GM12801 (cell line): ENCODE results near the gene KIF21B.

ENCODE experiments used
- CTCF ChIP-seq: IDR thresholded peaks from one replicate; pipeline ENCODE4 v1.5.1; 2011; ENCODE audit warnings: control low read depth; ENCODE audit not compliant: insufficient read length; ENCODE audit errors: extremely low read depth

KIF21B gene

DNA sequence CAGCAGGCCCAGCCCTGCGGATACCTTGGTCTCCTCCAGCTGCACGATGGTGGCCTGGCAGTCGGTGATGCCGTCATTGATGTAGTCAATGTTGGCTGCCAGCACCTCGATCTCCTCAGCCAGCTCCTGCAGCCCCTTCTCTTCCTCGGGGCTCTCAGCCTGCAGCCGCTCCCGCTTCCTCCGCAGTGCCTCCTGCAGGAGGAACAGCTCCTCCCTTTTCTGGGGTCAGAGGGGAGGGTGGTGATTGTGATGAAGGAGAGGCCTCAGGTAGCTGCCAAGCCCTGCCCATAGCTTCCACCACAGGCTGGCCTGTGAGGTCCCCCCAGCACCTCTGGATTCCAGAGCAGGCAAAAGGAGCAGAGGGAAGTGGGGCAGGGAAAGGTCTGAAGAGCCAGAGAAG is 33.4 kb downstream of the KIF21B start:
- no peak for TF ChIP-seq CTCF

DNA sequence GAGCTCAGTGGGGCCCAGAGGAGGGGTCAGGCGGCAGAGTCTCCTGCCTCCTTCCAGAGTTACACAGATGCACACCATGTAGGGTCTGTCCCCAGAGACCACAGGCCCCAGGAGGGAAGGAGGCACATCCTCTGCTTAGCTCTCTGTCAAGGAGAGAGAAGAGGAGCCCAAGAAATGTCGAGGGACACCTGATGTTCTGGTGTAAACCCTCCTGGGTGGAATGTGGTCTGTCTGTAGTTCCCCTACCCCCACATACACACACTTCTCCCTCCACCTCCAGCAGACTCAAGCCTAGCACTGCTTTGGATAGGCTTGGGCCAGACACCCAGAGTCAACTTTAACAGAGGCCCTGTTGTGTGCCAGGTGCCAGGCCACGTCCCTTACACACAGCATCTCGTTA is 34.2 kb downstream of the KIF21B start:
- TF ChIP-seq CTCF: no peak

- TF ChIP-seq CTCF: no peak
These were observed 34.8 kb downstream of the KIF21B start for GRCh38 chr1:200988693-200989092.

- TF ChIP-seq CTCF: no peak
These were observed 38.0 kb downstream of the KIF21B start for GRCh38 chr1:200985481-200985880.

- TF ChIP-seq CTCF: no peak
These were observed 40.4 kb downstream of the KIF21B start for GRCh38 chr1:200983035-200983561.

DNA sequence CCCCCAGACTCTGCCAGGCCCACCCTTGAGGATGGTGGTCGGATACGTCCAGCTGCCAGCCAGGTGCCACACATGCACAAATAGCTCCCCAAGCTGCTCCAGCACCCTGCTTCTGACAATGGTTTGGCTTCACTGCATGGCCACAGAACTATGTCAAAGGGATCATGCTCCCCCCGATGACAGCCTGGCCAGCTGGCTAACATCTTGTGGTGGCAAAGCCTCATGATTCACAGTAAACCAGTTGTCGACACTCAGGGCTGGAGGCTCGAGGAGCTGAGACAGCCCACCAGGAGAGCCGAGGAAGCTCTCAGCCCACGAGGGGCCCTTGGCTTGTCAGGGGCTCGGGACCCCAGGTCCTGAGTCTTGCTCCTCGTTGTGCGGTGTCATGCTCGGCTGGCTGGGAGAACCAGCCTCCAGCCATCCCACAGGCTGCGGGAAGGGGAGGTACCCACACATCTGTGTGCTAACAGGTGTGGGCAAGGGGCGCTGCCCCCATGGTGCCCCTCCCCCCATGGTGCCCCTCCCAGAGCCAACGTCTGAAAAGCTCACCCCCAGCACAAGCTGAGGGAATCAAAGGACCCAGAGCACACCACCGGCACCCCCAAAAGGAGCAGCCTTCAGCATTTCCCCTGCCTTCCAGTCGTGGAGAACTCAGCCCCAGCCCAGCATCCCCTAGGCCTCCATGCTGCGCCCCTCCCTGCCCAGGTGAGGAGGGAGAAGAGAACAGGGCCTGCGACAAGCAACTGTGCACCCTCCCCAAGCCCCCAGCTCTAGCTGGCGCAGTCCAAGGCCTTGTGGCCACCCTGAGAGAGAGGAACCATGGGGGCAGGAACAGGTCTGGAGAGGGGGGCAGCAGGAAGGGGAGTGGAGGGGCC is 41.2 kb downstream of the KIF21B start:
- no peak for TF ChIP-seq CTCF

DNA sequence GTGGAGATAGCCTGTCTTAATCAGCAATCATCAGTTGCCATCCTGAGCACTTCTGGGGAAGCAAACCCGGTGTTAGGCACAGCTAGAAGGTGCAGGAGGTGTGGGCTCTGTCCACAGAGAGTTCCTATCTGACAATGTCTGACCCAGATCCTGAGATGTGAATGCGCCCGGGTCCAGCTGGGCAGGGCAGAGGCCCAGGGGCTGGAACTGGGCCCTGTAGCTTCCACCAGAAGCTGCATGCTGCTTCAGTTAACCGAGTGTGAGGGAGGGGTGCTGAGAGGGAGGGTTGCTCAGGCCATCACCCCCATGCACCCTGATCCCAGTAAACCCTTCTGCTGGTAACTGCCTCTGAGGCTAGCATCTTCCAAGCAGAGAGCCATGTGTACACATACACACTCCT is 42.2 kb downstream of the KIF21B start:
- no peak for TF ChIP-seq CTCF
